ENCODE measurements around the gene INHBC. TPM values are rescaled to one million over a fixed set of nuclear protein-coding genes. Genes with fewer than 3 reads are reported as not detected.
A peak's percentile ranks its signal among the peaks of the same experiment; 100 is the strongest.

The INHBC gene
- total and polyA plus RNA-seq, 2 experiments from 2014 or later = 0.21 TPM; not detected in 1

DNA sequence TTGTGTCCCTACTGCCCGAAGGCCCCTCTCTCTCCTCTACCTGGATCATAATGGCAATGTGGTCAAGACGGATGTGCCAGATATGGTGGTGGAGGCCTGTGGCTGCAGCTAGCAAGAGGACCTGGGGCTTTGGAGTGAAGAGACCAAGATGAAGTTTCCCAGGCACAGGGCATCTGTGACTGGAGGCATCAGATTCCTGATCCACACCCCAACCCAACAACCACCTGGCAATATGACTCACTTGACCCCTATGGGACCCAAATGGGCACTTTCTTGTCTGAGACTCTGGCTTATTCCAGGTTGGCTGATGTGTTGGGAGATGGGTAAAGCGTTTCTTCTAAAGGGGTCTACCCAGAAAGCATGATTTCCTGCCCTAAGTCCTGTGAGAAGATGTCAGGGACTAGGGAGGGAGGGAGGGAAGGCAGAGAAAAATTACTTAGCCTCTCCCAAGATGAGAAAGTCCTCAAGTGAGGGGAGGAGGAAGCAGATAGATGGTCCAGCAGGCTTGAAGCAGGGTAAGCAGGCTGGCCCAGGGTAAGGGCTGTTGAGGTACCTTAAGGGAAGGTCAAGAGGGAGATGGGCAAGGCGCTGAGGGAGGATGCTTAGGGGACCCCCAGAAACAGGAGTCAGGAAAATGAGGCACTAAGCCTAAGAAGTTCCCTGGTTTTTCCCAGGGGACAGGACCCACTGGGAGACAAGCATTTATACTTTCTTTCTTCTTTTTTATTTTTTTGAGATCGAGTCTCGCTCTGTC lies 22.3 kb downstream of the INHBC start:
- no peak overlapping the region for H3K27ac ChIP-seq
- DNase-seq (ENCODE audit: low read depth in 1 of 2, low spot score in 1 of 2) = no peak
- no peaks in the 10 kb centered on the region for H3K9me3 ChIP-seq (ENCODE audit: low read depth)
- H3K4me3 ChIP-seq = no peak overlapping the region
- H3K27me3 ChIP-seq = peaks cover 7% of the 10 kb centered on the region
- H3K36me3 ChIP-seq = no peaks in the 10 kb centered on the region
- H3K4me1 ChIP-seq (ENCODE audit: low read depth) = peaks cover 18% of the 10 kb centered on the region
- TF ChIP-seq, protein P1, sequence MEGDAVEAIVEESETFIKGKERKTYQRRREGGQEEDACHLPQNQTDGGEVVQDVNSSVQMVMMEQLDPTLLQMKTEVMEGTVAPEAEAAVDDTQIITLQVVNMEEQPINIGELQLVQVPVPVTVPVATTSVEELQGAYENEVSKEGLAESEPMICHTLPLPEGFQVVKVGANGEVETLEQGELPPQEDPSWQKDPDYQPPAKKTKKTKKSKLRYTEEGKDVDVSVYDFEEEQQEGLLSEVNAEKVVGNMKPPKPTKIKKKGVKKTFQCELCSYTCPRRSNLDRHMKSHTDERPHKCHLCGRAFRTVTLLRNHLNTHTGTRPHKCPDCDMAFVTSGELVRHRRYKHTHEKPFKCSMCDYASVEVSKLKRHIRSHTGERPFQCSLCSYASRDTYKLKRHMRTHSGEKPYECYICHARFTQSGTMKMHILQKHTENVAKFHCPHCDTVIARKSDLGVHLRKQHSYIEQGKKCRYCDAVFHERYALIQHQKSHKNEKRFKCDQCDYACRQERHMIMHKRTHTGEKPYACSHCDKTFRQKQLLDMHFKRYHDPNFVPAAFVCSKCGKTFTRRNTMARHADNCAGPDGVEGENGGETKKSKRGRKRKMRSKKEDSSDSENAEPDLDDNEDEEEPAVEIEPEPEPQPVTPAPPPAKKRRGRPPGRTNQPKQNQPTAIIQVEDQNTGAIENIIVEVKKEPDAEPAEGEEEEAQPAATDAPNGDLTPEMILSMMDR (IDR thresholded peaks at IDR 0.05; ENCODE audit: low read depth, low read length) = no peak

DNA sequence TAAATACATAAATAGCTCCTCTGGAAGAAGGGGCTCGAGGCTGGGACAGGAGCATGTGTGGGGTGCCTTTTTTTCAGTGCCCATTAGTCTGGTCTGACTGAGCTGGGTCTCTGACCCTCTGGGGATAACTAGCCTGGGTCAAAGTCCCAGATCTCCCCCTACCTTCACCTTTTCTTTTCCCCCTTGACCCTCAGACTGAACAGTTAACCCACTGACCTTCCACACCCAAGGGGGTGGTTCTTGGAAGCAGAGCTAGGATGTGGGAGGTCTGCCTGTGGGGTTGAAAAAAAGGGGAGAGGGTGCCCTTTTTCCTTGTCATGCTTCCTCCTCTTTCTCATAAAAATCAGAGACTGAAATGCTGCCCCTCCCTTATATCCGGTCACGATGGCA lies 24.1 kb downstream of the INHBC start:
- H3K9me3 ChIP-seq (ENCODE audit: low read depth) = no peaks in the 10 kb centered on the region
- H3K27ac ChIP-seq = no peak overlapping the region
- peaks cover 13% of the 10 kb centered on the region for H3K4me1 ChIP-seq (ENCODE audit: low read depth)
- DNase-seq (ENCODE audit: low read depth in 1 of 2, low spot score in 1 of 2) = no peak
- H3K36me3 ChIP-seq = no peaks in the 10 kb centered on the region
- TF ChIP-seq, protein P1 (IDR thresholded peaks at IDR 0.05; ENCODE audit: low read depth, low read length) = no peak
- H3K27me3 ChIP-seq = peaks cover 7% of the 10 kb centered on the region
- H3K4me3 ChIP-seq = peak overlapping the region; percentile 43

DNA sequence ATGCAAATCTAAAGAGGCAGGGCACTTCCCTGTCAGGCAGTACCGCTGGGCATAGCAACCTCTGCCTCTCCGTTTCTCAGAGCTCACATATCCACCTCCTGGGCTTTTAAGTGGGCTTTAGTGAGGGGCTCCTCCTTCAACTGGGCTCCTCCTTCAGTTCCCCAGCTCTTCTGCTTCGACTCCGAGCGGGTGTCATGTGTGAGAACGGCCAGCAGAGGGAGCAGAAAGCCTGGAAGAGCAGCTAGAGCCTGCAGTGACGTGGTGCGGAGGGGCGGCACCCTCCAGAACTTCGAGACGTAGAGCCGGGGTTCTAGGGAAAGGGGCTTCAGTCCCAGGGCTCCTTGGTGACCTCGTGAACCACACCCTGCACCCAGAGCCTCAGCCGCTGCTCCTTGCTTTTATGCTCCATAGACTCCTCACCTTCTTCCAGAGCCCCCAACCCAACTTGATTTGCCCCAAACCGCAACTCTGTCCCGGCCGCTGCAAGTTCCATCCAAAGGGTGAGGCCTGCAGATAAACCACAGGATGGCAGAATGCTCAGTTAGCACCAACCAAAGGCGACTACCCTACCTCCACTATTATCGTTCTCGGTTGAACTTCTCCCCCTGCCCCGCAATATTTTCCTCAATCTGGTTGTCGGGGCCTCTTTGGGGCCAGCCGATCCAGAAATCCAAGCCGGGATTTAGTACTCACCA lies 24.6 kb downstream of the INHBC start:
- peaks cover 13% of the 10 kb centered on the region for H3K4me1 ChIP-seq (ENCODE audit: low read depth)
- TF ChIP-seq, protein P1 (IDR thresholded peaks at IDR 0.05; ENCODE audit: low read depth, low read length) = peak; percentile 89
- peaks cover 7% of the 10 kb centered on the region for H3K27me3 ChIP-seq
- H3K36me3 ChIP-seq = no peaks in the 10 kb centered on the region
- H3K27ac ChIP-seq = no peak overlapping the region
- DNase-seq (ENCODE audit: low read depth in 1 of 2, low spot score in 1 of 2) = peak; percentile 96 to 98
- peak overlapping the region; percentile 43 for H3K4me3 ChIP-seq
- H3K9me3 ChIP-seq (ENCODE audit: low read depth) = no peaks in the 10 kb centered on the region

DNA sequence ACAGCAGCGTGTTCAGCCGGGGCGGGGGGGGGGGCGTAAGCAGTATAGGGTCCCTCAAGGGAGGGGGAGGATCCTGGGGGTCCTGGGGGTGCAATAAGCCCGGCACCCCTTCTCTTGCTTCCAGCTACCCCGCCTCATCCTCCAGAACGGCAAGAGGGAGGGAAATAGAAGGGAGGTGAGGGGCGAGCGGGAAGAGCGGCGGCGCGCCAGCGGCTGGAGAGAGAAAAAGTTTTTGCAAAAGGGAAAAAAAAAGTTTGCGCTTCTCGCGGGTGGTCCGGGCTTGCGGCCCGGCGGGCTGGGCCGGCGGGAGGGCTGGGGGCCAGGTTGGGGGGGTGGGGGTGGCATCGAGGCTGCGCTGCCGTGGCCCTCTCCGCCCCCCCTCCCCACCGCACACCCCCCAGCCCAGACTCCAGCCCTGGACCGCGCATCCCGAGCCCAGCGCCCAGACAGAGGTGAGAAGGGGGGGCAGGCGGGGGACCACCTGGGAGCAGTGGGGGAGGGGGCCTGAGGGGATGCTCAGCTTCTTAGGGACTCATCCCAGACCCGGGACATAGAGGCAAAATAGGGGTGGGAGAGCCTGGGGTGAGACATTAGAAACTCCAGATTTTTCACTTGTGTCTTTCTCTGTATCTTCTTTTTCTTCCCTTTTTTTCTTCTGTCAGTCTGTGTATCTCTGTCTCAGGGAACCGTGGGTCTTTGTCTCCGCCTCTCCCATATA lies 25.3 kb downstream of the INHBC start, which contains the start of gene GLI1:
GLI1 (plus strand) TSS at position 36 of the 718 bp plus-strand sequence. CDS start 3,907 bp downstream, outside the sequence.
- Histone ChIP-seq H3K9me3 (ENCODE audit: low read depth) (no peaks in the 10 kb centered on the region), H3K36me3 (no peaks in the 10 kb centered on the region), H3K4me1 (ENCODE audit: low read depth) (peaks cover 12% of the 10 kb centered on the region), H3K4me3 (peak within 1 kb of the TSS; percentile 43), H3K27me3 (peaks cover 7% of the 10 kb centered on the region), H3K27ac (no peak within 1 kb of the TSS)
- DNase-seq (ENCODE audit: low read depth in 1 of 2, low spot score in 1 of 2) = peak in 1 of 2 donors; percentile 73
- TF ChIP-seq, protein P1 (IDR thresholded peaks at IDR 0.05; ENCODE audit: low read depth, low read length) = no peak

DNA sequence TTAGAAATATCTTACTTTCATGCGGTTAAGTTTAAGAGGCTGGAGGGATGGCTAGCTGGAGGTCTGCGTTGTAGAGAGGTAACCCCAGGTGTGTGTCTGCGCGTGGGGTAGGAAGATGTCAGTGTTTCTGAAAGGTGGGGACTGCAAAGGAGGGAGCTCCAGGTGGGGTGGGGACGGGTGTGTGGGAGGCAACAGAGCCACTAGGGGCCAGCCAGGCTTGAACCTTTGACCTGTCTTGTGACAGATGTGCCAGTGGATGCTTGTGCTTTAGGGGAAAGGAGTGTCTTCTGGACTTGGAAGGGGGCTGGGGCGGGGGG lies 25.8 kb downstream of the INHBC start:
- H3K27ac ChIP-seq = no peak overlapping the region
- peaks cover 7% of the 10 kb centered on the region for H3K27me3 ChIP-seq
- no peaks in the 10 kb centered on the region for H3K9me3 ChIP-seq (ENCODE audit: low read depth)
- DNase-seq (ENCODE audit: low read depth in 1 of 2, low spot score in 1 of 2) = no peak
- TF ChIP-seq, protein P1 (IDR thresholded peaks at IDR 0.05; ENCODE audit: low read depth, low read length) = no peak
- no peaks in the 10 kb centered on the region for H3K36me3 ChIP-seq
- peak overlapping the region; percentile 43 for H3K4me3 ChIP-seq
- H3K4me1 ChIP-seq (ENCODE audit: low read depth) = peaks cover 7% of the 10 kb centered on the region
